Measurements from ENCODE around the gene AOPEP. TPM values are rescaled to one million over a fixed set of nuclear protein-coding genes. Genes with fewer than 3 reads are reported as not detected.
A peak's percentile ranks its signal among the peaks of the same experiment; 100 is the strongest.

The AOPEP gene
- total and polyA plus RNA-seq, 10 donors: 14.8 to 86.1 (median 51.3) TPM

GRCh38 chr9:95027914-95028852 lies 301.7 kb downstream of the AOPEP start:
- H3K36me3 ChIP-seq: peaks cover 0 to 5% (median 0%) of the 10 kb centered on the region in 6 donors
- intact Hi-C loops (cut with DNase I; ENCODE audit: low total_unique reads): no loop called here
- WGBS, 5 donors: 79 to 90% (median 88%) methylated on average over 11 of the region's 11 CpGs
- H3K27me3 ChIP-seq (replicated peaks in 1 of 7): no peaks in the 10 kb centered on the region
- peaks cover 6 to 75% (median 35%) of the 10 kb centered on the region in 6 donors for H3K4me1 ChIP-seq
- H3K9me3 ChIP-seq: no peaks in the 10 kb centered on the region
- no peak for DNase-seq
- H3K27ac ChIP-seq: peak overlapping the region in 2 of 8 donors; percentile 7 to 9
- TF ChIP-seq POLR2A (IDR thresholded peaks at IDR 0.05): no peak
- no peak for TF ChIP-seq POLR2AphosphoS5 (IDR thresholded peaks at IDR 0.05)
- no peak for TF ChIP-seq CTCF (IDR thresholded peaks at IDR 0.05 in 8 of 11, conservative IDR thresholded peaks at IDR 0.05 in 3 of 11)
- H3K4me3 ChIP-seq: no peak overlapping the region

DNA sequence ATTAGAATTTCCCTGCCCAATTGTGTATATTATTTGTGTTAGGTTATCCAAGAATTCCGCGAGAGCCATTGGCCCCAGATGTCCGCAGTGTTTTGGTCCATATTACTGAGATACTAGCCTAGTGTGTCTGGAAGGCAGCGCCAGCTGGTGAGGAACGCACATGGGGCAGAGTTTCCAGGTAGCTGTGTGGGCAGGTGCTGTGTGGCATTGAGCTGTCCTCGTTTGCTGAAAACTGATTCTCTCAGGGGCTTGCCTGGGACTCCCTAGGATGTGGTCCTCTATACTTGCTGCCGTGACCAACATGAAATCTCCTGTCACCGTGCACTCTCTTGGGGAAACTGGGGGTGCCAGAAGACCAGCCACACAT lies 302.3 kb downstream of the AOPEP start:
- H3K27ac ChIP-seq: peak overlapping the region in 1 of 8 donors; percentile 9

GRCh38 chr9:95029288-95029687 lies 302.8 kb downstream of the AOPEP start:
- WGBS, 5 donors: 91 to 93% (median 92%) methylated on average over 5 of the region's 5 CpGs
- Histone ChIP-seq H3K4me3 (no peak overlapping the region), H3K36me3 (peaks cover 0 to 5% (median 0%) of the 10 kb centered on the region in 6 donors), H3K27ac (no peak overlapping the region), H3K27me3 (replicated peaks in 1 of 7) (no peaks in the 10 kb centered on the region), H3K4me1 (peaks cover 0 to 64% (median 27%) of the 10 kb centered on the region in 6 donors), H3K9me3 (no peaks in the 10 kb centered on the region)
- DNase-seq: no peak
- intact Hi-C loops (cut with DNase I; ENCODE audit: low total_unique reads): no loop called here
- TF ChIP-seq POLR2AphosphoS5 (IDR thresholded peaks at IDR 0.05) (no peak), POLR2A (IDR thresholded peaks at IDR 0.05) (no peak), CTCF (IDR thresholded peaks at IDR 0.05 in 8 of 11, conservative IDR thresholded peaks at IDR 0.05 in 3 of 11) (no peak)

More for the DNA sequence above, 302.3 kb downstream of the AOPEP start:
- Histone ChIP-seq H3K36me3 (peaks cover 0 to 5% (median 0%) of the 10 kb centered on the region in 6 donors), H3K4me1 (peaks cover 0 to 68% (median 29%) of the 10 kb centered on the region in 6 donors), H3K4me3 (no peak overlapping the region), H3K27me3 (replicated peaks in 1 of 7) (no peaks in the 10 kb centered on the region), H3K9me3 (no peaks in the 10 kb centered on the region)
- TF ChIP-seq POLR2AphosphoS5 (IDR thresholded peaks at IDR 0.05): no peak
- TF ChIP-seq CTCF (IDR thresholded peaks at IDR 0.05 in 8 of 11, conservative IDR thresholded peaks at IDR 0.05 in 3 of 11): no peak
- TF ChIP-seq POLR2A (IDR thresholded peaks at IDR 0.05): no peak
- 82 to 95% (median 94%) methylated on average over 8 of the region's 8 CpGs for WGBS, 5 donors
- intact Hi-C loops (cut with DNase I; ENCODE audit: low total_unique reads): no loop called here
- DNase-seq: no peak

DNA sequence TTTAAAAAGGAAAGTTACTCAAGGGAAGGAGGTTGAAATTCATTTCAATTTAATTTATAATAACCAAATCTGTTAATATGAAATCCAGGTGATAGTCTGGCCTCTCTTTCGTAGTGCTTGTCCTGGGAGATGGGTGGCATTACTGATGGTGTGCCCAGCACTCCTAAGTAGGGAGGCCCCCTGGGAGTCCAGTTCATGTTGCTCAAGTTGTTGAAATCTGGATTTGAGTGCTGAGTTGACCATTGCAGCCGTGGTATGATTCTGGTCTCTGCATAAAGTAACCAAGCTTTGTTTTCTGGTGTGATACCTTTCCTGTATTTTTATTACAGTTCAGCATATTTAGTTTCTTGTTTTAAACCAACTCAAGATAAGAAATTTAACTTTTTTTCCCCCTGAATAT lies 303.2 kb downstream of the AOPEP start:
- H3K27me3 ChIP-seq (replicated peaks in 1 of 7): no peaks in the 10 kb centered on the region
- TF ChIP-seq POLR2AphosphoS5 (IDR thresholded peaks at IDR 0.05) (no peak), CTCF (IDR thresholded peaks at IDR 0.05 in 8 of 11, conservative IDR thresholded peaks at IDR 0.05 in 3 of 11) (no peak), POLR2A (IDR thresholded peaks at IDR 0.05) (no peak)
- 70 to 97% (median 88%) methylated on average over 2 of the region's 2 CpGs for WGBS, 5 donors
- intact Hi-C loops (cut with DNase I; ENCODE audit: low total_unique reads): no loop called here
- H3K4me3 ChIP-seq: no peak overlapping the region
- peaks cover 0 to 7% (median 0%) of the 10 kb centered on the region in 6 donors for H3K36me3 ChIP-seq
- H3K4me1 ChIP-seq: peaks cover 0 to 60% (median 25%) of the 10 kb centered on the region in 6 donors
- no peak overlapping the region for H3K27ac ChIP-seq
- no peak for DNase-seq
- H3K9me3 ChIP-seq: no peaks in the 10 kb centered on the region

Data from spleen (tissue), 11 donors.